Osteoblast (primary cell): ENCODE results near the gene TMBIM6. TPM values are rescaled to one million over a fixed set of nuclear protein-coding genes. Genes with fewer than 3 reads are reported as not detected.
"Not testable (repeated sequence)": the region's sequence is repeated elsewhere in the genome, so short reads cannot be mapped to it uniquely, and the experiment has no call there.

Experiments
- DNase-seq: peaks from one replicate; pipeline ENCODE4 v3.0.0; 2011; ENCODE audit warnings: low spot score, mixed read lengths; ENCODE audit not compliant: insufficient read length; ENCODE audit errors: missing footprints
- H2AFZ ChIP-seq: 2 replicates; pipeline ENCODE4 v1.6.0; 2011; ENCODE audit warnings: mild to moderate bottlenecking, low read length
- H3K27ac ChIP-seq: 2 replicates; pipeline ENCODE4 v1.5.1; 2011; ENCODE audit warnings: mild to moderate bottlenecking, low read depth, low read length, moderate library complexity
- H3K27me3 ChIP-seq: 2 replicates; pipeline ENCODE4 v1.6.0; 2012; ENCODE audit warnings: mild to moderate bottlenecking, control low read depth, inconsistent platforms, low read length, moderate library complexity; ENCODE audit not compliant: insufficient read depth
- H3K36me3 ChIP-seq: 2 replicates; pipeline ENCODE4 v1.5.1; 2011; ENCODE audit warnings: mild to moderate bottlenecking, low read length, control low read depth, moderate library complexity; ENCODE audit not compliant: insufficient read depth
- H3K4me1 ChIP-seq: 2 replicates; pipeline ENCODE4 v1.5.1; 2011; ENCODE audit warnings: mild to moderate bottlenecking, low read length, control low read depth, moderate library complexity; ENCODE audit not compliant: insufficient read depth
- H3K4me2 ChIP-seq: 2 replicates; pipeline ENCODE4 v1.6.0; 2011; ENCODE audit warnings: mild to moderate bottlenecking, low read length; ENCODE audit not compliant: insufficient read depth
- H3K4me3 ChIP-seq: fragments of 200-600 bp; sonication (generic); 3 replicates; pipeline ENCODE4 v1.5.1; 2012; ENCODE audit warnings: mild to moderate bottlenecking, low read length, inconsistent platforms; ENCODE audit not compliant: insufficient read depth
- H3K79me2 ChIP-seq: 2 replicates; pipeline ENCODE4 v1.6.0; 2012; ENCODE audit warnings: mild to moderate bottlenecking, low read length, control low read depth, inconsistent platforms; ENCODE audit not compliant: insufficient read depth
- H3K9me3 ChIP-seq: 2 replicates; pipeline ENCODE4 v1.5.1; 2011; ENCODE audit warnings: low read depth, low read length, control low read depth
- H4K20me1 ChIP-seq: 2 replicates; pipeline ENCODE4 v1.6.0; 2012; ENCODE audit warnings: mild to moderate bottlenecking, low read length, control low read depth; ENCODE audit not compliant: insufficient read depth
- CTCF ChIP-seq: IDR thresholded peaks from 2 replicates; pipeline ENCODE4 v1.5.1; 2011; ENCODE audit warnings: mild to moderate bottlenecking, low read depth, low read length, moderate library complexity; ENCODE audit errors: extremely low read depth
- total RNA-seq: library from RNA; depleted of rRNA; stranded (reverse); fragments of >200 nt; gene quantifications from 2 replicates; pipeline ENCODE4 v1.2.3, GENCODE V29; 2012

TMBIM6 gene
- total RNA-seq, 1 donor, result 398 TPM

GRCh38 chr12:49707128-49707811 is 34.1 kb upstream of the TMBIM6 start, which contains the start of gene FMNL3:
Gene FMNL3 (minus strand): TSS chr12:49707405. CDS start chr12:49707180, 225 bp downstream.
- peak within 1 kb of the TSS; percentile 74 for H3K27ac ChIP-seq
- peaks cover 44% of the 10 kb centered on the region for H3K79me2 ChIP-seq
- H4K20me1 ChIP-seq, result no peaks in the 10 kb centered on the region
- H3K4me2 ChIP-seq, result peak within 1 kb of the TSS; percentile 94
- peak; percentile 89 for TF ChIP-seq CTCF
- no peaks in the 10 kb centered on the region for H3K36me3 ChIP-seq
- DNase-seq, result peak; percentile 99
- peak within 1 kb of the TSS; percentile 84 for H3K4me3 ChIP-seq
- peaks cover 9% of the 10 kb centered on the region for H3K27me3 ChIP-seq
- H3K9me3 ChIP-seq, result no peaks in the 10 kb centered on the region
- peak within 1 kb of the TSS; percentile 91 for H2AFZ ChIP-seq
- H3K4me1 ChIP-seq, result peaks cover 41% of the 10 kb centered on the region

DNA sequence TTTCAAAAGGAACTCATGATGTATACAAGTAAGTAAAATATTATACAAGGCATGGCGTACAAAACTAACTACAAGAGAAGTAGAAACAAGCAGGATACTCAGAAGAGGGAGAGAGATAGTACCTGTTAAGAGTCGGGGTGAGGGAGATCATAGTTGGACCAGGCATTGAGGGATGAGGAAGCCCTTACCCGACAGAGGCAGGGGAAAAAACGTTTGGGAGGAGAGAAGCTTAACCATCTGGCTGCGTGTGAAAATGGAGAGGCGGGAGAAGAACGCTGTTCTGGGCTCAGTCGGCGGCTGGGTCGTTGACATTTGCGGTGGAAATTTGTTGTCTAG is 33.6 kb upstream of the TMBIM6 start:
- no peak for TF ChIP-seq CTCF
- Histone ChIP-seq H3K4me2 (peak overlapping the region; percentile 73), H2AFZ (peak overlapping the region; percentile 91), H3K36me3 (no peaks in the 10 kb centered on the region), H3K4me1 (peaks cover 36% of the 10 kb centered on the region), H3K27ac (no peak overlapping the region), H3K4me3 (peak overlapping the region; percentile 84), H4K20me1 (no peaks in the 10 kb centered on the region), H3K27me3 (peaks cover 9% of the 10 kb centered on the region), H3K9me3 (no peaks in the 10 kb centered on the region), H3K79me2 (peaks cover 39% of the 10 kb centered on the region)
- no peak for DNase-seq

- H2AFZ ChIP-seq, result no peak overlapping the region
- H3K4me3 ChIP-seq, result no peak overlapping the region
- H3K4me1 ChIP-seq, result peaks cover 25% of the 10 kb centered on the region
- TF ChIP-seq CTCF, result no peak
- H4K20me1 ChIP-seq, result no peaks in the 10 kb centered on the region
- no peaks in the 10 kb centered on the region for H3K9me3 ChIP-seq
- peaks cover 9% of the 10 kb centered on the region for H3K27me3 ChIP-seq
- H3K36me3 ChIP-seq, result no peaks in the 10 kb centered on the region
- H3K27ac ChIP-seq, result no peak overlapping the region
- DNase-seq, result no peak
- H3K4me2 ChIP-seq, result no peak overlapping the region
- peaks cover 28% of the 10 kb centered on the region for H3K79me2 ChIP-seq
Observed at GRCh38 chr12:49708851-49709250, 32.5 kb upstream of the TMBIM6 start.

DNA sequence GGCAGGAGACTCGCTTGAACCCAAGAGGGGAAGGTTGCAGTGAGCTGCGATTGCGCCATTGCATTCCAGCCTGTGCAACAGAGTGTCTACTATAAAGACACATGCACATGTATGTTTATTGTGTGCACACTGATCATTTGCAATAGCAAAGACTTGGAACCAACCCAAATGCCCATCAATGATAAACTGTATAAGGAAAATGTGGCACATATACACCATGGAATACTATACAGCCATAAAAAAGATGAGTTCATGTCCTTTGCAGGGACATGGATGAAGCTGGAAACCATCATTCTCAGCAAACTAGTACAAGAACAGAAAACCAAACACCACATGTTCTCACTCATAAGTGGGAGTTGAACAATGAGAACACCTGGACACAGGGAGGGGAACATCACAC is 27.4 kb upstream of the TMBIM6 start:
- not testable (repeated sequence) for H3K4me1 ChIP-seq, DNase-seq

More for the DNA sequence above, 27.4 kb upstream of the TMBIM6 start:
- not testable (repeated sequence) for H3K27ac ChIP-seq, H2AFZ ChIP-seq, H3K79me2 ChIP-seq, H3K9me3 ChIP-seq, H3K36me3 ChIP-seq, H3K4me2 ChIP-seq, H3K4me3 ChIP-seq, H4K20me1 ChIP-seq
- H3K27me3 ChIP-seq, result peaks cover 14% of the 10 kb centered on the region
